H1 (cell line): ENCODE measurements around the gene POLR3GL. TPM values are rescaled to one million over a fixed set of nuclear protein-coding genes. Genes with fewer than 3 reads are reported as not detected.
"Not testable (repeated sequence)": the region's sequence is repeated elsewhere in the genome, so short reads cannot be mapped to it uniquely, and the experiment has no call there.

Experiments used
- CTCF ChIA-PET: fragments of 300-600 bp; sonication (Branson Sonifier 250); formaldehyde crosslinking; loops from one replicate; lab custom pipeline; 2021; ENCODE audit not compliant: partially characterized antibody; lab: Charles Lee
- POLR2A ChIA-PET: fragments of 300-600 bp; sonication (Branson Sonifier 250); formaldehyde crosslinking; loops from one replicate; lab custom pipeline; 2021; ENCODE audit warnings: inconsistent platforms; ENCODE audit not compliant: partially characterized antibody; lab: Charles Lee
- DNase-seq, 2 experiments: peaks; one replicate each; pipeline versions ENCODE4 v3.0.0 to v3.0.0-alpha.2; 2010 to 2022; ENCODE audit warnings: low spot score in 2 of 2, low read depth in 1 of 2, mixed read lengths in 1 of 2
- FAIRE-seq: peaks from 2 replicates; lab custom pipeline; 2011; peaks lifted over from hg19 to GRCh38; lab: Jason Lieb, UNC
- H2AFZ ChIP-seq: 2 replicates; pipeline ENCODE4 v1.8.1; 2012; ENCODE audit warnings: low read length, inconsistent platforms
- H2AK5ac ChIP-seq: 2 replicates; pipeline ENCODE4 v1.6.1; 2013; ENCODE audit warnings: low read depth, low read length
- H2BK120ac ChIP-seq: replicated peaks from 2 replicates; pipeline ENCODE3; 2013; ENCODE audit warnings: low read depth, low read length, inconsistent platforms
- H2BK12ac ChIP-seq: 2 replicates; pipeline ENCODE4 v1.6.1; 2013; ENCODE audit warnings: low read depth, low read length
- H2BK15ac ChIP-seq: 2 replicates; pipeline ENCODE4 v1.6.1; 2013; ENCODE audit warnings: low read length
- H2BK20ac ChIP-seq: 2 replicates; pipeline ENCODE4 v1.6.1; 2013; ENCODE audit warnings: low read length
- H2BK5ac ChIP-seq: 2 replicates; pipeline ENCODE4 v1.6.1; 2013; ENCODE audit warnings: low read depth, low read length
- H3K14ac ChIP-seq: 2 replicates; pipeline ENCODE4 v1.6.1; 2013; ENCODE audit warnings: inconsistent platforms; ENCODE audit not compliant: insufficient read length
- H3K18ac ChIP-seq: 2 replicates; pipeline ENCODE4 v1.6.1; 2013; ENCODE audit warnings: low read length; ENCODE audit errors: extremely low read depth
- H3K23ac ChIP-seq: 2 replicates; pipeline ENCODE4 v1.6.1; 2013; ENCODE audit warnings: inconsistent platforms; ENCODE audit not compliant: insufficient read length
- H3K23me2 ChIP-seq: 2 replicates; pipeline ENCODE4 v1.6.1; 2013; ENCODE audit warnings: low read depth, low read length
- H3K27ac ChIP-seq: 2 replicates; pipeline ENCODE4 v1.6.1; 2011; ENCODE audit warnings: low read depth, low read length, inconsistent platforms
- H3K27me3 ChIP-seq, 4 experiments: replicated peaks in 1 of 4; 1 replicate in 1 of 4; 2 replicates in 3 of 4; pipeline versions ENCODE4 v1.6.1 to v1.8.1; 2011 to 2013; ENCODE audit warnings: low read length in 3 of 4, mild to moderate bottlenecking in 3 of 4, inconsistent platforms in 2 of 4, mixed read lengths in 2 of 4, moderate library complexity in 1 of 4; ENCODE audit not compliant: control insufficient read depth in 3 of 4, insufficient read depth in 3 of 4; ENCODE audit errors: extremely low read depth in 1 of 4
- H3K36me3 ChIP-seq, 4 experiments: 2 replicates each; pipeline versions ENCODE4 v1.6.1 to v1.8.1; 2011 to 2013; ENCODE audit warnings: mild to moderate bottlenecking in 4 of 4, low read length in 3 of 4, moderate library complexity in 2 of 4, control low read depth in 1 of 4, inconsistent platforms in 1 of 4; ENCODE audit not compliant: insufficient read depth in 4 of 4, control insufficient read depth in 2 of 4
- H3K4ac ChIP-seq: replicated peaks from 2 replicates; pipeline ENCODE3; 2013; ENCODE audit warnings: low read length, low read depth, mixed read lengths, inconsistent platforms; ENCODE audit not compliant: insufficient read length
- H3K4me1 ChIP-seq, 4 experiments: replicated peaks in 1 of 4; 1 replicate in 1 of 4; 2 replicates in 3 of 4; pipeline versions ENCODE4 v1.6.1 to v1.8.1; 2011 to 2013; ENCODE audit warnings: low read length in 3 of 4, inconsistent platforms in 2 of 4, mixed read lengths in 1 of 4; ENCODE audit not compliant: insufficient read depth in 4 of 4, control insufficient read depth in 3 of 4
- H3K4me2 ChIP-seq, 2 experiments: 2 replicates each; pipeline versions ENCODE4 v1.6.1 to v1.8.1; 2011 to 2013; ENCODE audit warnings: low read depth in 2 of 2, low read length in 2 of 2, control low read depth in 1 of 2, inconsistent platforms in 1 of 2, mild to moderate bottlenecking in 1 of 2; ENCODE audit not compliant: insufficient read depth in 1 of 2
- H3K4me3 ChIP-seq, 4 experiments: fragments of 200-600, 300-600 bp in 1 of 4; sonication (generic), shearing (Covaris generic), sonication (Bioruptor Twin) in 1 of 4; 2 replicates each; pipeline versions ENCODE4 v1.5.1 to v1.8.1; 2011 to 2016; ENCODE audit warnings: low read length in 4 of 4, low read depth in 3 of 4, control low read depth in 2 of 4, inconsistent platforms in 2 of 4, mild to moderate bottlenecking in 2 of 4, mixed read lengths in 1 of 4, moderate library complexity in 1 of 4; ENCODE audit not compliant: insufficient read depth in 2 of 4; ENCODE audit errors: extremely low read depth in 1 of 4
- H3K56ac ChIP-seq: replicated peaks from 2 replicates; pipeline ENCODE3; 2013; ENCODE audit warnings: low read depth, mild to moderate bottlenecking, mixed read lengths, low read length, inconsistent platforms; ENCODE audit not compliant: insufficient read length
- H3K79me1 ChIP-seq: 2 replicates; pipeline ENCODE4 v1.6.1; 2013; ENCODE audit warnings: low read depth, low read length, control low read depth
- H3K79me2 ChIP-seq, 2 experiments: 2 replicates each; pipeline versions ENCODE4 v1.6.1 to v1.8.1; 2012 to 2013; ENCODE audit warnings: low read length in 2 of 2, mild to moderate bottlenecking in 2 of 2, inconsistent platforms in 1 of 2; ENCODE audit not compliant: insufficient read depth in 2 of 2, control insufficient read depth in 1 of 2
- H3K9ac ChIP-seq, 4 experiments: replicated peaks in 1 of 4; 1 replicate in 1 of 4; 2 replicates in 3 of 4; pipeline versions ENCODE4 v1.6.1 to v1.8.1; 2011 to 2013; ENCODE audit warnings: low read depth in 3 of 4, low read length in 3 of 4, control low read depth in 2 of 4, mild to moderate bottlenecking in 2 of 4, moderate library complexity in 2 of 4, inconsistent platforms in 1 of 4; ENCODE audit errors: extremely low read depth in 1 of 4
- H3K9me3 ChIP-seq, 2 experiments: 2 replicates each; pipeline versions ENCODE4 v1.6.1 to v1.8.1; 2012 to 2013; ENCODE audit warnings: mild to moderate bottlenecking in 2 of 2, moderate library complexity in 2 of 2, control low read depth in 1 of 2, inconsistent platforms in 1 of 2, low read depth in 1 of 2, low read length in 1 of 2, mixed read lengths in 1 of 2; ENCODE audit not compliant: insufficient read depth in 2 of 2
- H4K20me1 ChIP-seq, 2 experiments: replicated peaks in 1 of 2; 2 replicates each; pipeline versions ENCODE3 to v1.8.1; 2011 to 2013; ENCODE audit warnings: inconsistent platforms in 2 of 2, low read length in 2 of 2, mild to moderate bottlenecking in 1 of 2; ENCODE audit not compliant: insufficient read depth in 2 of 2, control insufficient read depth in 1 of 2
- H4K5ac ChIP-seq: 2 replicates; pipeline ENCODE4 v1.6.1; 2013; ENCODE audit warnings: low read length, low read depth, mixed read lengths, inconsistent platforms; ENCODE audit not compliant: insufficient read length
- H4K8ac ChIP-seq: 2 replicates; pipeline ENCODE4 v1.8.0; 2013; ENCODE audit warnings: mild to moderate bottlenecking, moderate library complexity, low read length, inconsistent platforms; ENCODE audit not compliant: insufficient read depth; ENCODE audit errors: extremely low read depth
- H4K91ac ChIP-seq: replicated peaks from 2 replicates; pipeline ENCODE3; 2013; ENCODE audit warnings: low read length, mixed read lengths, inconsistent platforms; ENCODE audit not compliant: insufficient read length
- WGBS, 2 experiments: shearing (Covaris generic) in 1 of 2; methylation state at CpG; one replicate each; pipeline versions ENCODE4 v1.1.6 to v1.1.7; 2013 to 2015; ENCODE audit warnings: low lambda C conversion rate in 2 of 2, mixed read lengths in 2 of 2, inconsistent platforms in 1 of 2, low coverage in 1 of 2, missing lambda C conversion rate in 1 of 2; ENCODE audit not compliant: insufficient replicate concordance in 2 of 2, insufficient coverage in 1 of 2, insufficient read length in 1 of 2; ENCODE audit errors: extremely low coverage in 1 of 2, missing lambda C conversion rate in 1 of 2; 5-methylcytosine and 5-hydroxymethylcytosine counted together
- polyA plus RNA-seq, 7 experiments: library from polyadenylated mRNA; depleted of rRNA in 3 of 7; stranded (reverse) in 5 of 7; unstranded in 2 of 7; fragments of >200 nt in 5 of 7; fragments of 200-250 nt in 2 of 7; gene quantifications; 1 replicate in 5 of 7; 2 replicates in 1 of 7; 4 replicates in 1 of 7; pipeline versions ENCODE4 v1.2.1 to v1.2.3, GENCODE V29; 2011 to 2013; ENCODE audit warnings: missing spikeins in 2 of 7, mixed read lengths in 2 of 7
- total RNA-seq: library from RNA; stranded (reverse); fragmentation: NEBNext Ultra II Directional; extraction: Animal tissue kit (Norgen Biotek cat#: 25700); gene quantifications from 2 replicates; pipeline ENCODE4 v1.2.1, GENCODE V29; 2021

Gene POLR3GL
- total and polyA plus RNA-seq, 2 of the 8 experiments (the other 6 are each of a cell fraction or from before 2014, with no cell fraction given), result 3.1 to 3.9 TPM

GRCh38 chr1:145920297-145920696 is 44.2 kb upstream of the POLR3GL start:
- H3K4me3 ChIP-seq, H3K27ac ChIP-seq, H2BK20ac ChIP-seq, H4K5ac ChIP-seq, H2BK120ac ChIP-seq, H3K14ac ChIP-seq, H3K79me1 ChIP-seq, H3K56ac ChIP-seq, H3K9me3 ChIP-seq, FAIRE-seq, H3K9ac ChIP-seq, H3K23ac ChIP-seq, CTCF ChIA-PET, H3K4me1 ChIP-seq, H2BK12ac ChIP-seq, H4K91ac ChIP-seq, H2BK5ac ChIP-seq, H3K27me3 ChIP-seq, H2AK5ac ChIP-seq, H4K20me1 ChIP-seq, H2BK15ac ChIP-seq, H4K8ac ChIP-seq, H3K18ac ChIP-seq, DNase-seq, H3K4ac ChIP-seq, H3K79me2 ChIP-seq, H2AFZ ChIP-seq: not testable (repeated sequence)
- POLR2A ChIA-PET, result interaction anchor here (2.3 kb wide), 1 partner anchor 38 kb away, joined by 7 read pairs; the partner anchor contains the start of gene LIX1L
- Histone ChIP-seq H3K36me3 (peaks cover 0 to 11% (median 4%) of the 10 kb centered on the region in 4 experiments; a peak in 2 of 8 replicates), H3K23me2 (peaks cover 16% of the 10 kb centered on the region), H3K4me2 (peak overlapping the region in 1 of 2 experiments; percentile 94; a peak in 1 of 4 replicates)
- 84% methylated on average over 3 of the region's 4 CpGs; no CpG with 5 or more reads in 1 of the 2 experiments for WGBS, 2 experiments
